ENCODE data around the gene WDR47.

The WDR47 gene

GRCh38 chr1:109079240-109079622 lies 37.3 kb upstream of the WDR47 start:
- no peaks in the 10 kb centered on the region for H3K9me3 ChIP-seq (ENCODE audit: control insufficient read depth, low read length)
- no peak overlapping the region for H3K4me3 ChIP-seq (ENCODE audit: insufficient read depth, low read depth, low read length)
- H3K27ac ChIP-seq (ENCODE audit: insufficient read depth, low read depth, low read length, poor library complexity, severe bottlenecking) = no peak overlapping the region
- H3K36me3 ChIP-seq (ENCODE audit: control insufficient read depth, insufficient read depth, low read length) = no peaks in the 10 kb centered on the region
- H3K27me3 ChIP-seq (ENCODE audit: control insufficient read depth, insufficient read depth, low read length, poor library complexity, severe bottlenecking) = no peaks in the 10 kb centered on the region
- WGBS, 2 experiments = 95 to 100% methylated on average over 2 of the region's 2 CpGs
- H3K4me1 ChIP-seq (ENCODE audit: control insufficient read depth, insufficient read depth, low read length) = no peaks in the 10 kb centered on the region

- no peaks in the 10 kb centered on the region for H3K36me3 ChIP-seq (ENCODE audit: control insufficient read depth, insufficient read depth, low read length)
- WGBS, 2 experiments = 95 to 96% methylated on average over 1 of the region's 1 CpG
- no peak overlapping the region for H3K4me3 ChIP-seq (ENCODE audit: insufficient read depth, low read depth, low read length)
- H3K27ac ChIP-seq (ENCODE audit: insufficient read depth, low read depth, low read length, poor library complexity, severe bottlenecking) = no peak overlapping the region
- H3K27me3 ChIP-seq (ENCODE audit: control insufficient read depth, insufficient read depth, low read length, poor library complexity, severe bottlenecking) = no peaks in the 10 kb centered on the region
- no peaks in the 10 kb centered on the region for H3K9me3 ChIP-seq (ENCODE audit: control insufficient read depth, low read length)
- H3K4me1 ChIP-seq (ENCODE audit: control insufficient read depth, insufficient read depth, low read length) = no peaks in the 10 kb centered on the region
Observed at GRCh38 chr1:109078317-109078716, 36.4 kb upstream of the WDR47 start.

- Histone ChIP-seq H3K4me1 (ENCODE audit: control insufficient read depth, insufficient read depth, low read length) (no peaks in the 10 kb centered on the region), H3K36me3 (ENCODE audit: control insufficient read depth, insufficient read depth, low read length) (no peaks in the 10 kb centered on the region), H3K27me3 (ENCODE audit: control insufficient read depth, insufficient read depth, low read length, poor library complexity, severe bottlenecking) (no peaks in the 10 kb centered on the region), H3K27ac (ENCODE audit: insufficient read depth, low read depth, low read length, poor library complexity, severe bottlenecking) (peak within 1 kb of the TSS; percentile 96), H3K4me3 (ENCODE audit: insufficient read depth, low read depth, low read length) (peak within 1 kb of the TSS; percentile 49), H3K9me3 (ENCODE audit: control insufficient read depth, low read length) (no peaks in the 10 kb centered on the region)
- 6% methylated on average over 39 of the region's 39 CpGs for WGBS, 2 experiments
Observed at GRCh38 chr1:109075531-109076490, 33.9 kb upstream of the WDR47 start, which contains the start of gene TAF13. Gene TAF13, minus strand, starts transcription at chr1:109076003. Its CDS starts 56 bp downstream, at chr1:109075947.

- 89% methylated on average over 1 of the region's 1 CpG; no CpG with 5 or more reads in 1 of the 2 experiments for WGBS, 2 experiments
- Histone ChIP-seq H3K4me1 (ENCODE audit: control insufficient read depth, insufficient read depth, low read length) (no peaks in the 10 kb centered on the region), H3K27me3 (ENCODE audit: control insufficient read depth, insufficient read depth, low read length, poor library complexity, severe bottlenecking) (no peaks in the 10 kb centered on the region), H3K9me3 (ENCODE audit: control insufficient read depth, low read length) (no peaks in the 10 kb centered on the region), H3K4me3 (ENCODE audit: insufficient read depth, low read depth, low read length) (no peak overlapping the region), H3K36me3 (ENCODE audit: control insufficient read depth, insufficient read depth, low read length) (no peaks in the 10 kb centered on the region), H3K27ac (ENCODE audit: insufficient read depth, low read depth, low read length, poor library complexity, severe bottlenecking) (no peak overlapping the region)
Observed at GRCh38 chr1:109069294-109069693, 27.4 kb upstream of the WDR47 start.

GRCh38 chr1:109067883-109068282 lies 26.0 kb upstream of the WDR47 start:
- Histone ChIP-seq H3K36me3 (ENCODE audit: control insufficient read depth, insufficient read depth, low read length) (peaks cover 8% of the 10 kb centered on the region), H3K4me3 (ENCODE audit: insufficient read depth, low read depth, low read length) (no peak overlapping the region), H3K9me3 (ENCODE audit: control insufficient read depth, low read length) (no peaks in the 10 kb centered on the region), H3K27me3 (ENCODE audit: control insufficient read depth, insufficient read depth, low read length, poor library complexity, severe bottlenecking) (no peaks in the 10 kb centered on the region), H3K27ac (ENCODE audit: insufficient read depth, low read depth, low read length, poor library complexity, severe bottlenecking) (no peak overlapping the region), H3K4me1 (ENCODE audit: control insufficient read depth, insufficient read depth, low read length) (no peaks in the 10 kb centered on the region)
- 93 to 96% methylated on average over 8 of the region's 8 CpGs for WGBS, 2 experiments

- H3K9me3 ChIP-seq (ENCODE audit: control insufficient read depth, low read length) = no peaks in the 10 kb centered on the region
- 89 to 95% methylated on average over 2 of the region's 3 CpGs for WGBS, 2 experiments
- H3K27ac ChIP-seq (ENCODE audit: insufficient read depth, low read depth, low read length, poor library complexity, severe bottlenecking) = no peak overlapping the region
- H3K36me3 ChIP-seq (ENCODE audit: control insufficient read depth, insufficient read depth, low read length) = peaks cover 14% of the 10 kb centered on the region
- H3K27me3 ChIP-seq (ENCODE audit: control insufficient read depth, insufficient read depth, low read length, poor library complexity, severe bottlenecking) = no peaks in the 10 kb centered on the region
- H3K4me1 ChIP-seq (ENCODE audit: control insufficient read depth, insufficient read depth, low read length) = no peaks in the 10 kb centered on the region
- H3K4me3 ChIP-seq (ENCODE audit: insufficient read depth, low read depth, low read length) = no peak overlapping the region
Observed at GRCh38 chr1:109065137-109065536, 23.2 kb upstream of the WDR47 start.

GRCh38 chr1:109061183-109061582 lies 19.3 kb upstream of the WDR47 start:
- Histone ChIP-seq H3K27ac (ENCODE audit: insufficient read depth, low read depth, low read length, poor library complexity, severe bottlenecking) (no peak overlapping the region), H3K36me3 (ENCODE audit: control insufficient read depth, insufficient read depth, low read length) (peaks cover 14% of the 10 kb centered on the region), H3K27me3 (ENCODE audit: control insufficient read depth, insufficient read depth, low read length, poor library complexity, severe bottlenecking) (no peaks in the 10 kb centered on the region), H3K4me3 (ENCODE audit: insufficient read depth, low read depth, low read length) (no peak overlapping the region), H3K9me3 (ENCODE audit: control insufficient read depth, low read length) (no peaks in the 10 kb centered on the region), H3K4me1 (ENCODE audit: control insufficient read depth, insufficient read depth, low read length) (no peaks in the 10 kb centered on the region)
- WGBS, 2 experiments = 78 to 91% methylated on average over 3 to 4 of the region's 4 CpGs

GRCh38 chr1:109060707-109061106 lies 18.8 kb upstream of the WDR47 start:
- H3K27ac ChIP-seq (ENCODE audit: insufficient read depth, low read depth, low read length, poor library complexity, severe bottlenecking) = no peak overlapping the region
- H3K4me1 ChIP-seq (ENCODE audit: control insufficient read depth, insufficient read depth, low read length) = no peaks in the 10 kb centered on the region
- peaks cover 14% of the 10 kb centered on the region for H3K36me3 ChIP-seq (ENCODE audit: control insufficient read depth, insufficient read depth, low read length)
- H3K27me3 ChIP-seq (ENCODE audit: control insufficient read depth, insufficient read depth, low read length, poor library complexity, severe bottlenecking) = no peaks in the 10 kb centered on the region
- no peaks in the 10 kb centered on the region for H3K9me3 ChIP-seq (ENCODE audit: control insufficient read depth, low read length)
- no peak overlapping the region for H3K4me3 ChIP-seq (ENCODE audit: insufficient read depth, low read depth, low read length)
- WGBS, 2 experiments = 92 to 95% methylated on average over 7 of the region's 7 CpGs

- Histone ChIP-seq H3K4me1 (ENCODE audit: control insufficient read depth, insufficient read depth, low read length) (no peaks in the 10 kb centered on the region), H3K36me3 (ENCODE audit: control insufficient read depth, insufficient read depth, low read length) (peaks cover 13% of the 10 kb centered on the region), H3K9me3 (ENCODE audit: control insufficient read depth, low read length) (no peaks in the 10 kb centered on the region), H3K27me3 (ENCODE audit: control insufficient read depth, insufficient read depth, low read length, poor library complexity, severe bottlenecking) (no peaks in the 10 kb centered on the region), H3K27ac (ENCODE audit: insufficient read depth, low read depth, low read length, poor library complexity, severe bottlenecking) (no peak overlapping the region), H3K4me3 (ENCODE audit: insufficient read depth, low read depth, low read length) (no peak overlapping the region)
Observed at GRCh38 chr1:109059026-109059425, 17.1 kb upstream of the WDR47 start.

- H3K4me3 ChIP-seq (ENCODE audit: insufficient read depth, low read depth, low read length) = no peak overlapping the region
- no peaks in the 10 kb centered on the region for H3K9me3 ChIP-seq (ENCODE audit: control insufficient read depth, low read length)
- H3K27me3 ChIP-seq (ENCODE audit: control insufficient read depth, insufficient read depth, low read length, poor library complexity, severe bottlenecking) = no peaks in the 10 kb centered on the region
- WGBS, 2 experiments = 89 to 96% methylated on average over 3 of the region's 3 CpGs
- H3K4me1 ChIP-seq (ENCODE audit: control insufficient read depth, insufficient read depth, low read length) = no peaks in the 10 kb centered on the region
- H3K27ac ChIP-seq (ENCODE audit: insufficient read depth, low read depth, low read length, poor library complexity, severe bottlenecking) = no peak overlapping the region
- H3K36me3 ChIP-seq (ENCODE audit: control insufficient read depth, insufficient read depth, low read length) = no peaks in the 10 kb centered on the region
Observed at GRCh38 chr1:109056064-109056463, 14.2 kb upstream of the WDR47 start.

Measured in ectodermal cell (in vitro differentiated cells).